Hypothalamus (tissue), 51 donors: ENCODE data around the gene FAM177B.

Experiments
- DNase-seq, 51 donors: peaks; one replicate each; lab custom pipeline; 2025; lab: John Stamatoyannopoulos, UW

Gene FAM177B

GRCh38 chr1:222736972-222737371 lies at the start of gene FAM177B:
TSS of gene FAM177B (plus strand) at chr1:222737202. CDS start at chr1:222746546, 9,344 bp downstream.
- DNase-seq = no peak

GRCh38 chr1:222691016-222691415 lies 46.0 kb upstream of the FAM177B start:
- DNase-seq = no peak

GRCh38 chr1:222694927-222695326 lies 42.1 kb upstream of the FAM177B start:
- DNase-seq = no peak

- DNase-seq = no peak
Measured at GRCh38 chr1:222696741-222697140, 40.3 kb upstream of the FAM177B start.

- DNase-seq = no peak
Measured at GRCh38 chr1:222697203-222697602, 39.8 kb upstream of the FAM177B start.

- no peak for DNase-seq
Measured at GRCh38 chr1:222697826-222698225, 39.2 kb upstream of the FAM177B start.

GRCh38 chr1:222702210-222702609 lies 34.8 kb upstream of the FAM177B start:
- DNase-seq = no peak

- no peak for DNase-seq
Measured at GRCh38 chr1:222704260-222704659, 32.7 kb upstream of the FAM177B start.

GRCh38 chr1:222706815-222707214 lies 30.2 kb upstream of the FAM177B start:
- DNase-seq = no peak

- no peak for DNase-seq
Measured at GRCh38 chr1:222709700-222710153, 27.3 kb upstream of the FAM177B start.

GRCh38 chr1:222711319-222712252 lies 25.4 kb upstream of the FAM177B start:
- DNase-seq = peak in 41 of 51 donors; percentile 3 to 79 (median 29)

GRCh38 chr1:222712253-222713090 lies 24.5 kb upstream of the FAM177B start, which contains the start of the genes AIDA and BROX:
TSS of gene AIDA (minus strand) at chr1:222712491. CDS start at chr1:222712317, 174 bp downstream.
TSS of gene BROX (plus strand) at chr1:222712564. CDS start at chr1:222715700, 3,136 bp downstream.
- peak; percentile 52 to 99 (median 93) for DNase-seq

GRCh38 chr1:222713091-222713961 lies 23.7 kb upstream of the FAM177B start:
- DNase-seq = peak; percentile 47 to 97 (median 87)

- DNase-seq = no peak
Measured at GRCh38 chr1:222716393-222716792, 20.6 kb upstream of the FAM177B start.

GRCh38 chr1:222728746-222729145 lies 8.3 kb upstream of the FAM177B start:
- DNase-seq = peak in 2 of 51 donors; percentile 16 to 25

GRCh38 chr1:222730866-222731265 lies 6.1 kb upstream of the FAM177B start:
- no peak for DNase-seq

- no peak for DNase-seq
Measured at GRCh38 chr1:222732216-222733159, 4.5 kb upstream of the FAM177B start.

GRCh38 chr1:222734740-222735139 lies 2.3 kb upstream of the FAM177B start:
- no peak for DNase-seq

- DNase-seq = no peak
Measured at GRCh38 chr1:222736470-222736869, 532 bp upstream of the FAM177B start.
